GM12891 (cell line): ENCODE data around the gene NCOA6.
"Not testable (repeated sequence)": the region's sequence is repeated elsewhere in the genome, so short reads cannot be mapped to it uniquely, and the experiment has no call there.

ENCODE experiments used
- PAX5 ChIP-seq: IDR thresholded peaks from 2 replicates; pipeline ENCODE4 v1.6.1; 2011; ENCODE audit warnings: low read length, moderate library complexity, mild to moderate bottlenecking; ENCODE audit not compliant: insufficient read depth, severe bottlenecking
- POLR2A ChIP-seq: IDR thresholded peaks from 2 replicates; pipeline ENCODE4 v1.6.1; 2011; ENCODE audit warnings: low read depth, low read length, control low read depth
- POLR2AphosphoS5 ChIP-seq: IDR thresholded peaks from 2 replicates; pipeline ENCODE4 v1.6.1; 2011; ENCODE audit warnings: low read depth, low read length, control low read depth
- POU2F2 ChIP-seq: IDR thresholded peaks from 2 replicates; pipeline ENCODE4 v1.6.1; 2011; ENCODE audit warnings: low read depth, mild to moderate bottlenecking, control low read depth, low read length, moderate library complexity
- SPI1 ChIP-seq: IDR thresholded peaks from 2 replicates; pipeline ENCODE4 v1.6.1; 2011; ENCODE audit warnings: low read depth, low read length, control low read depth
- TAF1 ChIP-seq: IDR thresholded peaks from 2 replicates; pipeline ENCODE4 v1.6.1; 2011; ENCODE audit warnings: low read depth, low read length, control low read depth

DNA sequence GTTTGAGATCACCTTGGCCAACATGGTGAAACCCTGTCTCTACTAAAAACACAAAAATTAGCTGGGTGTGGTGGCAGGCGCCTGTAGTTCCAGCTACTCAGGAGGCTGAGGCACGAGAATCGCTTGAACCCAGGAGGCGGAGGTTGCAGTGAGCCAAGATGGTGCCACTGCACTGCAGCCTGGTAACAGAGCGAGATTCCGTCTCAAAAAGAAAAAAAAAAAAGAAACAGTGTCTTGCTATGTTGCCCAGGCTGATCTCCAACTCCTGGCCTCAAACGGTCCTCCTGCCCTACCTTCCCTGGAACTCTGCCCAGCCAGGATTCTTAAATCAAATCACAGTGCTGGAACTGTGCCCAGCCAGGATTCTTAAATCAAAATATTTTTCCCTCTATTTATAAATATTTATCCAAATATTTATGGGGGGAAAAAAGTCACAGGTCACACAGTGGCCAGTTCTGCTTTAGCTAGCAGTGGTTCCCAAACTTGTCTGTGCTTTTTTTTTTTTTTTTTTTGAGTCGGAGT lies 17.4 kb downstream of the NCOA6 start:
- not testable (repeated sequence) for TF ChIP-seq POLR2AphosphoS5, TAF1, POLR2A, SPI1, POU2F2, PAX5
